GM12878 (cell line): ENCODE results near the gene TIMM29.

Experiments used
- CTCF ChIP-seq, 3 experiments: IDR thresholded peaks in 2 of 3; conservative IDR thresholded peaks in 1 of 3; 2 replicates each; pipeline ENCODE4 v1.5.1; 2011; ENCODE audit warnings: low read depth in 3 of 3, low read length in 3 of 3, mild to moderate bottlenecking in 3 of 3, control low read depth in 2 of 3, moderate library complexity in 2 of 3, inconsistent platforms in 1 of 3, mixed read lengths in 1 of 3; ENCODE audit not compliant: control insufficient read depth in 2 of 3, insufficient read depth in 1 of 3; ENCODE audit errors: extremely low read depth in 1 of 3
- NRF1 ChIP-seq: conservative IDR thresholded peaks from 2 replicates; pipeline ENCODE4 v1.6.1; 2011; ENCODE audit warnings: mild to moderate bottlenecking, low read depth, low read length, improper control_type of control experiment
- PBX3 ChIP-seq: IDR thresholded peaks from 2 replicates; pipeline ENCODE4 v1.6.1; 2011; ENCODE audit warnings: mild to moderate bottlenecking, low read depth, low read length, moderate library complexity; ENCODE audit not compliant: insufficient replicate concordance
- PRDM15 ChIP-seq: fragments of 450-650 bp; formaldehyde crosslinking; IDR thresholded peaks from 2 replicates; pipeline ENCODE4 v1.4.0; 2020; ENCODE audit warnings: mild to moderate bottlenecking, moderate library complexity
- SP1 ChIP-seq: IDR thresholded peaks from one replicate; pipeline ENCODE4 v1.6.1; 2011; ENCODE audit warnings: low read depth, low read length

GRCh38 chr19:10915130-10916091 lies 13.2 kb upstream of the TIMM29 start:
- TF ChIP-seq CTCF (IDR thresholded peaks at IDR 0.05 in 2 of 3, conservative IDR thresholded peaks at IDR 0.05 in 1 of 3; ENCODE audit: control insufficient read depth in 2 of 3, extremely low read depth in 1 of 3, insufficient read depth in 1 of 3, low read depth in 3 of 3, low read length in 3 of 3) (no peak), SP1 (no peak), PRDM15 (CRISPR knock-in tag) (no peak), PBX3 (no peak), NRF1 (no peak)
